ENCODE results near the gene KL. TPM values are rescaled to one million over a fixed set of nuclear protein-coding genes. Genes with fewer than 3 reads are reported as not detected.

KL gene
- total RNA-seq, 1 experiment from 2014 or later: 0.28 TPM

- Histone ChIP-seq H3K9me3 (ENCODE audit: control insufficient read depth, insufficient read depth, low read depth, low read length) (no peaks in the 10 kb centered on the region), H3K4me1 (ENCODE audit: control insufficient read depth, insufficient read depth, low read length) (no peaks in the 10 kb centered on the region), H3K4me3 (ENCODE audit: low read depth in 2 of 2, low read length in 2 of 2) (no peak overlapping the region), H3K27me3 (ENCODE audit: control insufficient read depth, insufficient read depth, low read length) (no peaks in the 10 kb centered on the region), H3K27ac (ENCODE audit: low read length) (no peak overlapping the region), H3K36me3 (ENCODE audit: control insufficient read depth, insufficient read depth, low read length) (no peaks in the 10 kb centered on the region)
- intact Hi-C loops (cut with micrococcal nuclease; ENCODE audit: unreplicated experiment) (no loop called here), in situ Hi-C loops (cut with HindIII; ENCODE audit: low pct_unique_long_range_greater_than_20kb, low sequenced_read_pairs) (no loop called here)
- no TSS peak for BruUV-seq (replicated peaks)
- POLR2A ChIA-PET: no interaction called here
- DNase-seq (ENCODE audit: low read depth, low spot score): no peak
- CTCF ChIA-PET: no interaction called here
- TF ChIP-seq, protein P1, sequence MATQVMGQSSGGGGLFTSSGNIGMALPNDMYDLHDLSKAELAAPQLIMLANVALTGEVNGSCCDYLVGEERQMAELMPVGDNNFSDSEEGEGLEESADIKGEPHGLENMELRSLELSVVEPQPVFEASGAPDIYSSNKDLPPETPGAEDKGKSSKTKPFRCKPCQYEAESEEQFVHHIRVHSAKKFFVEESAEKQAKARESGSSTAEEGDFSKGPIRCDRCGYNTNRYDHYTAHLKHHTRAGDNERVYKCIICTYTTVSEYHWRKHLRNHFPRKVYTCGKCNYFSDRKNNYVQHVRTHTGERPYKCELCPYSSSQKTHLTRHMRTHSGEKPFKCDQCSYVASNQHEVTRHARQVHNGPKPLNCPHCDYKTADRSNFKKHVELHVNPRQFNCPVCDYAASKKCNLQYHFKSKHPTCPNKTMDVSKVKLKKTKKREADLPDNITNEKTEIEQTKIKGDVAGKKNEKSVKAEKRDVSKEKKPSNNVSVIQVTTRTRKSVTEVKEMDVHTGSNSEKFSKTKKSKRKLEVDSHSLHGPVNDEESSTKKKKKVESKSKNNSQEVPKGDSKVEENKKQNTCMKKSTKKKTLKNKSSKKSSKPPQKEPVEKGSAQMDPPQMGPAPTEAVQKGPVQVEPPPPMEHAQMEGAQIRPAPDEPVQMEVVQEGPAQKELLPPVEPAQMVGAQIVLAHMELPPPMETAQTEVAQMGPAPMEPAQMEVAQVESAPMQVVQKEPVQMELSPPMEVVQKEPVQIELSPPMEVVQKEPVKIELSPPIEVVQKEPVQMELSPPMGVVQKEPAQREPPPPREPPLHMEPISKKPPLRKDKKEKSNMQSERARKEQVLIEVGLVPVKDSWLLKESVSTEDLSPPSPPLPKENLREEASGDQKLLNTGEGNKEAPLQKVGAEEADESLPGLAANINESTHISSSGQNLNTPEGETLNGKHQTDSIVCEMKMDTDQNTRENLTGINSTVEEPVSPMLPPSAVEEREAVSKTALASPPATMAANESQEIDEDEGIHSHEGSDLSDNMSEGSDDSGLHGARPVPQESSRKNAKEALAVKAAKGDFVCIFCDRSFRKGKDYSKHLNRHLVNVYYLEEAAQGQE (IDR thresholded peaks at IDR 0.05; ENCODE audit: insufficient read depth in 1 of 2, low read depth in 2 of 2, low read length in 1 of 2): no peak
- no peak for TF ChIP-seq TCF7L2 (IDR thresholded peaks at IDR 0.05; ENCODE audit: low read depth, low read length)
- no peak for ATAC-seq
These were observed 44.6 kb downstream of the KL start for GRCh38 chr13:33060815-33061214.

GRCh38 chr13:33066329-33066728 lies 50.1 kb downstream of the KL start:
- CTCF ChIA-PET: no interaction called here
- Histone ChIP-seq H3K4me1 (ENCODE audit: control insufficient read depth, insufficient read depth, low read length) (no peaks in the 10 kb centered on the region), H3K27ac (ENCODE audit: low read length) (no peak overlapping the region), H3K36me3 (ENCODE audit: control insufficient read depth, insufficient read depth, low read length) (no peaks in the 10 kb centered on the region), H3K9me3 (ENCODE audit: control insufficient read depth, insufficient read depth, low read depth, low read length) (no peaks in the 10 kb centered on the region), H3K4me3 (ENCODE audit: low read depth in 2 of 2, low read length in 2 of 2) (no peak overlapping the region), H3K27me3 (ENCODE audit: control insufficient read depth, insufficient read depth, low read length) (no peaks in the 10 kb centered on the region)
- DNase-seq (ENCODE audit: low read depth, low spot score) (no peak), ATAC-seq (no peak)
- POLR2A ChIA-PET: no interaction called here
- no TSS peak for BruUV-seq (replicated peaks)
- intact Hi-C loops (cut with micrococcal nuclease; ENCODE audit: unreplicated experiment) (no loop called here), in situ Hi-C loops (cut with HindIII; ENCODE audit: low pct_unique_long_range_greater_than_20kb, low sequenced_read_pairs) (no loop called here)
- TF ChIP-seq, protein P1 (IDR thresholded peaks at IDR 0.05; ENCODE audit: insufficient read depth in 1 of 2, low read depth in 2 of 2, low read length in 1 of 2): no peak
- TF ChIP-seq CTCF (IDR thresholded peaks at IDR 0.05) (no peak), TCF7L2 (IDR thresholded peaks at IDR 0.05; ENCODE audit: low read depth, low read length) (no peak), POLR2AphosphoS5 (IDR thresholded peaks at IDR 0.05; ENCODE audit: low read depth, low read length) (no peak), SIN3A (IDR thresholded peaks at IDR 0.05; ENCODE audit: borderline replicate concordance, insufficient read depth, low read depth, low read length) (no peak)

Measured in Panc1 (cell line).